HepG2 (cell line): Measurements from ENCODE around the gene CAPG. TPM values are rescaled to one million over a fixed set of nuclear protein-coding genes. Genes with fewer than 3 reads are reported as not detected.

ENCODE experiments used
- AFF4 ChIP-seq: sonication (generic); formaldehyde crosslinking; IDR thresholded peaks from 2 replicates; pipeline ENCODE4 v1.4.0; 2020; ENCODE audit warnings: missing genetic modification reagents
- HMGA1 ChIP-seq: sonication (generic); formaldehyde crosslinking; conservative IDR thresholded peaks from 2 replicates; pipeline ENCODE4 v1.4.0; 2020; ENCODE audit warnings: missing genetic modification reagents
- KDM4B ChIP-seq: sonication (generic); formaldehyde crosslinking; IDR thresholded peaks from 2 replicates; pipeline ENCODE4 v1.4.0; 2020; ENCODE audit warnings: missing genetic modification reagents
- MAFF ChIP-seq: IDR thresholded peaks from 2 replicates; pipeline ENCODE4 v1.6.1; 2011; ENCODE audit warnings: low read depth, low read length, improper control_type of control experiment
- RFXANK ChIP-seq: IDR thresholded peaks from 2 replicates; pipeline ENCODE4 v1.6.1; 2016
- SALL1 ChIP-seq: sonication (generic); formaldehyde crosslinking; IDR thresholded peaks from 2 replicates; pipeline ENCODE4 v1.8.0; 2022; ENCODE audit warnings: mild to moderate bottlenecking, missing genetic modification reagents
- SMAD9 ChIP-seq: sonication (generic); formaldehyde crosslinking; IDR thresholded peaks from 2 replicates; pipeline ENCODE4 v1.5.1; 2020; ENCODE audit warnings: mild to moderate bottlenecking, missing genetic modification reagents
- TBX2 ChIP-seq: sonication (generic); formaldehyde crosslinking; IDR thresholded peaks from 2 replicates; pipeline ENCODE4 v1.5.0; 2020; ENCODE audit warnings: missing genetic modification reagents, mild to moderate bottlenecking, borderline replicate concordance
- TOE1 ChIP-seq: sonication (generic); formaldehyde crosslinking; IDR thresholded peaks from 2 replicates; pipeline ENCODE4 v1.4.0; 2020; ENCODE audit warnings: mild to moderate bottlenecking, missing genetic modification reagents
- ZIK1 ChIP-seq: sonication (generic); formaldehyde crosslinking; IDR thresholded peaks from 2 replicates; pipeline ENCODE4 v1.5.0; 2020; ENCODE audit warnings: mild to moderate bottlenecking, low read depth, missing genetic modification reagents, borderline replicate concordance
- ZMYM4 ChIP-seq: sonication (generic); formaldehyde crosslinking; IDR thresholded peaks from 2 replicates; pipeline ENCODE4 v1.8.1; 2023; ENCODE audit warnings: mild to moderate bottlenecking, missing genetic modification reagents
- ZNF317 ChIP-seq: sonication (generic); formaldehyde crosslinking; IDR thresholded peaks from 2 replicates; pipeline ENCODE4 v1.5.0; 2020; ENCODE audit warnings: mild to moderate bottlenecking, missing genetic modification reagents
- ZNF333 ChIP-seq: sonication (generic); formaldehyde crosslinking; IDR thresholded peaks from 2 replicates; pipeline ENCODE4 v1.4.0; 2020; ENCODE audit warnings: mild to moderate bottlenecking, missing genetic modification reagents, borderline replicate concordance
- ZNF350 ChIP-seq: sonication (generic); formaldehyde crosslinking; IDR thresholded peaks from 2 replicates; pipeline ENCODE4 v1.4.0; 2020; ENCODE audit warnings: mild to moderate bottlenecking, low read depth, missing genetic modification reagents, borderline replicate concordance
- ZNF354B ChIP-seq: sonication (generic); formaldehyde crosslinking; IDR thresholded peaks from 2 replicates; pipeline ENCODE4 v1.8.0; 2022; ENCODE audit warnings: mild to moderate bottlenecking, missing genetic modification reagents
- ZNF607 ChIP-seq: sonication (generic); formaldehyde crosslinking; IDR thresholded peaks from 2 replicates; pipeline ENCODE4 v1.5.1; 2020; ENCODE audit warnings: missing genetic modification reagents, mild to moderate bottlenecking, borderline replicate concordance
- ZNF670 ChIP-seq: sonication (generic); formaldehyde crosslinking; IDR thresholded peaks from 2 replicates; pipeline ENCODE4 v1.8.0; 2022; ENCODE audit warnings: mild to moderate bottlenecking, missing genetic modification reagents, borderline replicate concordance
- ZNF672 ChIP-seq: sonication (generic); formaldehyde crosslinking; IDR thresholded peaks from 2 replicates; pipeline ENCODE4 v1.8.1; 2022; ENCODE audit warnings: missing genetic modification reagents
- polyA plus RNA-seq, 8 experiments: library from polyadenylated mRNA; depleted of rRNA in 3 of 8; stranded (reverse) in 7 of 8; unstranded in 1 of 8; fragments of >200 nt; fragmentation: Illumina TruSeq in 4 of 8; extraction: Trizol in 4 of 8; gene quantifications; 2 replicates each; pipeline versions ENCODE4 v1.2.1 to v1.2.3, GENCODE V29; 2011 to 2016; ENCODE audit warnings: low read depth in 4 of 8, missing spikeins in 1 of 8, mixed read lengths in 1 of 8; ENCODE audit not compliant: insufficient read depth in 1 of 8
- total RNA-seq, 5 experiments: library from RNA; depleted of rRNA; stranded (reverse); fragments of >200 nt; fragmentation: Illumina TruSeq; extraction: Trizol; gene quantifications; 2 replicates each; pipeline ENCODE4 v1.2.3, GENCODE V29; 2016; ENCODE audit warnings: low read depth in 1 of 5
- TF ChIP-seq, protein P1 (sequence below): sonication (generic); formaldehyde crosslinking; IDR thresholded peaks from 2 replicates; pipeline ENCODE4 v1.4.0; 2020; ENCODE audit warnings: low read depth, mild to moderate bottlenecking, missing genetic modification reagents
- TF ChIP-seq, protein P2 (sequence below): sonication (generic); formaldehyde crosslinking; IDR thresholded peaks from 2 replicates; pipeline ENCODE4 v1.8.1; 2022; ENCODE audit warnings: low read depth, mild to moderate bottlenecking, missing genetic modification reagents
- TF ChIP-seq, protein P3 (sequence below): sonication (generic); formaldehyde crosslinking; conservative IDR thresholded peaks from 2 replicates; pipeline ENCODE4 v1.4.0; 2020; ENCODE audit warnings: missing genetic modification reagents

Gene CAPG
- total and polyA plus RNA-seq, 2 of the 13 experiments (the other 11 are each of a cell fraction or from before 2014, with no cell fraction given): 12.7 to 18.2 TPM

DNA sequence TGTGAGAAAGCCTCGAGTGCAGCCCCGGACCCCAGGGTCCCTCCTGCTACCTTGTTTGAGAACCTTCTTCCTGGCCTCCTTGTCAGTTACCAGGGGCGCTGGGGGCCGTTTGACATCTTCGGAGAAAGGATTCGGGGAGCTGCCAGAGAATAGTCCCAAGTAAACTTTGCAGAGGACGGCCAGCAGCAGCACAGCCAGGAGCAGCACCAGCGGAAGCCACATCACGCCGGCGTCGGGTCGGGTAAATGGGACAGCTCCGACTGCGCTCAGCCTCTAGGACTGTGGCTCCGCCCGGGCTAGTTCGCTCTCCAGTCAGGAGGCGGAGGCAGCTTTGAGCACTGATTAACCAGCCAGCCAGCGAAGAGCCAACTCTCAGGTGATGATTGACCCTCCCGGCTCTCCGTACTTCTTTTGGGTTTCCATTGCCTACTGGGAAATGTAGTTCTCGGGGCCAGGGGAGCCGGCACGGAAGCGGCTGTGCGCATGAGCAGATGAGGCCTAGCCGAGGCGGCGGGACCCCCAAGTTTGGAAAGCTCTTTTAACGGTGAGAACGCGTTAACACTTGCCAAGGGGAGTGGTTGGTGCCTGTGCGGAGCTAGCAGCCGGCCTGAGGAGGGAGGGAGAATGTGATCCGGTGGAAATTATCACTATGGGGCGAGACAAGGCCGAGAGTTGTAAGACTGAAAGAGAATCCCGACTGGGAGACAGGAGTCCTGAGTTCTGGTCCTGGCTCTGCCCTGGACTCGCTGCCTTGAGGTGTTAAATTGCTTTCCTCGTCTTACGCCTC, 55.7 kb downstream of the CAPG start, which contains the start of the genes ELMOD3 and RETSAT (continued):
- TF ChIP-seq ZNF607 (CRISPR knock-in tag) (peak; percentile 82; the same call in 1 of the 2 replicates), SALL1 (CRISPR knock-in tag) (peak; percentile 95; the same call in 1 of the 2 replicates), RFXANK (CRISPR knock-in tag) (peak; percentile 36; the same call in 1 of the 2 replicates), HMGA1 (no peak), AFF4 (CRISPR knock-in tag) (peak; percentile 70), ZIK1 (CRISPR knock-in tag) (peak; percentile 84; the same call in 1 of the 2 replicates), ZNF672 (CRISPR knock-in tag) (no peak), SMAD9 (CRISPR knock-in tag) (no peak), TBX2 (CRISPR knock-in tag) (peak; percentile 93), ZNF350 (peak; percentile 98; the same call in 1 of the 2 replicates), ZNF317 (CRISPR knock-in tag) (peak; percentile 84), MAFF (no peak), ZNF670 (CRISPR knock-in tag) (no peak; the same call in 1 of the 2 replicates), ZNF333 (CRISPR knock-in tag) (peak; percentile 64; the same call in 1 of the 2 replicates), KDM4B (CRISPR knock-in tag) (peak; percentile 75; the same call in 1 of the 2 replicates), ZMYM4 (CRISPR knock-in tag) (peak; percentile 83), TOE1 (CRISPR knock-in tag) (peak; percentile 86; the same call in 1 of the 2 replicates), ZNF354B (no peak)
- TF ChIP-seq, protein P1, sequence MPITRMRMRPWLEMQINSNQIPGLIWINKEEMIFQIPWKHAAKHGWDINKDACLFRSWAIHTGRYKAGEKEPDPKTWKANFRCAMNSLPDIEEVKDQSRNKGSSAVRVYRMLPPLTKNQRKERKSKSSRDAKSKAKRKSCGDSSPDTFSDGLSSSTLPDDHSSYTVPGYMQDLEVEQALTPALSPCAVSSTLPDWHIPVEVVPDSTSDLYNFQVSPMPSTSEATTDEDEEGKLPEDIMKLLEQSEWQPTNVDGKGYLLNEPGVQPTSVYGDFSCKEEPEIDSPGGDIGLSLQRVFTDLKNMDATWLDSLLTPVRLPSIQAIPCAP: 0 out of 2 replicates have a peak, but pooled peaks have one; percentile 90
- TF ChIP-seq, protein P2, sequence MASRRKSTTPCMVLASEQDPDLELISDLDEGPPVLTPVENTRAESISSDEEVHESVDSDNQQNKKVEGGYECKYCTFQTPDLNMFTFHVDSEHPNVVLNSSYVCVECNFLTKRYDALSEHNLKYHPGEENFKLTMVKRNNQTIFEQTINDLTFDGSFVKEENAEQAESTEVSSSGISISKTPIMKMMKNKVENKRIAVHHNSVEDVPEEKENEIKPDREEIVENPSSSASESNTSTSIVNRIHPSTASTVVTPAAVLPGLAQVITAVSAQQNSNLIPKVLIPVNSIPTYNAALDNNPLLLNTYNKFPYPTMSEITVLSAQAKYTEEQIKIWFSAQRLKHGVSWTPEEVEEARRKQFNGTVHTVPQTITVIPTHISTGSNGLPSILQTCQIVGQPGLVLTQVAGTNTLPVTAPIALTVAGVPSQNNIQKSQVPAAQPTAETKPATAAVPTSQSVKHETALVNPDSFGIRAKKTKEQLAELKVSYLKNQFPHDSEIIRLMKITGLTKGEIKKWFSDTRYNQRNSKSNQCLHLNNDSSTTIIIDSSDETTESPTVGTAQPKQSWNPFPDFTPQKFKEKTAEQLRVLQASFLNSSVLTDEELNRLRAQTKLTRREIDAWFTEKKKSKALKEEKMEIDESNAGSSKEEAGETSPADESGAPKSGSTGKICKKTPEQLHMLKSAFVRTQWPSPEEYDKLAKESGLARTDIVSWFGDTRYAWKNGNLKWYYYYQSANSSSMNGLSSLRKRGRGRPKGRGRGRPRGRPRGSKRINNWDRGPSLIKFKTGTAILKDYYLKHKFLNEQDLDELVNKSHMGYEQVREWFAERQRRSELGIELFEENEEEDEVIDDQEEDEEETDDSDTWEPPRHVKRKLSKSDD (CRISPR knock-in tag): no peak
- TF ChIP-seq, protein P3, sequence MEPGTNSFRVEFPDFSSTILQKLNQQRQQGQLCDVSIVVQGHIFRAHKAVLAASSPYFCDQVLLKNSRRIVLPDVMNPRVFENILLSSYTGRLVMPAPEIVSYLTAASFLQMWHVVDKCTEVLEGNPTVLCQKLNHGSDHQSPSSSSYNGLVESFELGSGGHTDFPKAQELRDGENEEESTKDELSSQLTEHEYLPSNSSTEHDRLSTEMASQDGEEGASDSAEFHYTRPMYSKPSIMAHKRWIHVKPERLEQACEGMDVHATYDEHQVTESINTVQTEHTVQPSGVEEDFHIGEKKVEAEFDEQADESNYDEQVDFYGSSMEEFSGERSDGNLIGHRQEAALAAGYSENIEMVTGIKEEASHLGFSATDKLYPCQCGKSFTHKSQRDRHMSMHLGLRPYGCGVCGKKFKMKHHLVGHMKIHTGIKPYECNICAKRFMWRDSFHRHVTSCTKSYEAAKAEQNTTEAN (CRISPR knock-in tag): peak; percentile 85; the same call in 1 of the 2 replicates
